ENCODE results near the gene PRKCE. TPM values are rescaled to one million over a fixed set of nuclear protein-coding genes. Genes with fewer than 3 reads are reported as not detected.

Gene PRKCE
- polyA plus RNA-seq, 3 donors = 1.3 to 7.7 (median 2.3) TPM

GRCh38 chr2:45994060-45994459, 342.6 kb downstream of the PRKCE start:
- no peaks in the 10 kb centered on the region for H3K79me2 ChIP-seq (ENCODE audit: insufficient read depth, low read length)
- no CpG with 5 or more reads among the region's 3 CpGs for WGBS (ENCODE audit: insufficient coverage)
- no peaks in the 10 kb centered on the region for H3K27me3 Mint-ChIP-seq (ENCODE audit: low read depth in 3 of 3)
- H2AFZ ChIP-seq (ENCODE audit: insufficient read depth, low read depth, low read length, poor library complexity, severe bottlenecking) = no peak overlapping the region
- peaks cover 14% of the 10 kb centered on the region for H3K4me1 Mint-ChIP-seq
- H3K4me3 ChIP-seq (replicated peaks in 1 of 3; ENCODE audit: low read depth in 2 of 3, low read length in 3 of 3) = no peak overlapping the region
- no peak overlapping the region for H3K27ac ChIP-seq (ENCODE audit: low read depth in 1 of 2, low read length in 2 of 2)
- intact Hi-C loops (cut with micrococcal nuclease) = loop anchor here (2.0 to 10.0 kb wide), 3 partner anchors 467 to 661 kb away; no protein-coding TSS in a partner anchor
- no peaks in the 10 kb centered on the region for H4K20me1 ChIP-seq (ENCODE audit: insufficient read depth, low read length)
- no peak overlapping the region for H3K9ac ChIP-seq (ENCODE audit: insufficient read depth, low read length, poor library complexity, severe bottlenecking)
- no peak for TF ChIP-seq CTCF (IDR thresholded peaks at IDR 0.05)
- peaks cover 3 to 9% of the 10 kb centered on the region in 2 donors for H3K36me3 ChIP-seq (replicated peaks in 1 of 2; ENCODE audit: control insufficient read depth in 1 of 2, insufficient read depth in 2 of 2, low read length in 2 of 2)
- H3K4me2 ChIP-seq (replicated peaks; ENCODE audit: extremely low read depth, low read length, poor library complexity, severe bottlenecking) = no peak overlapping the region
- no peak overlapping the region for H3K27ac Mint-ChIP-seq
- no peaks in the 10 kb centered on the region for H3K9me3 Mint-ChIP-seq
- H3K9me3 ChIP-seq (replicated peaks in 1 of 2; ENCODE audit: control insufficient read depth in 1 of 2, insufficient read depth in 1 of 2, low read length in 2 of 2) = no peaks in the 10 kb centered on the region
- DNase-seq = no peak
- peaks cover 0 to 7% of the 10 kb centered on the region in 2 donors for H3K4me1 ChIP-seq (ENCODE audit: control insufficient read depth in 1 of 2, insufficient read depth in 2 of 2, low read length in 2 of 2)
- no peaks in the 10 kb centered on the region for H3K27me3 ChIP-seq (ENCODE audit: control insufficient read depth in 2 of 2, insufficient read depth in 2 of 2, low read length in 2 of 2)
- peaks cover 11% of the 10 kb centered on the region in 2 donors for H3K36me3 Mint-ChIP-seq
- no peak overlapping the region for H3K4me3 Mint-ChIP-seq

GRCh38 chr2:46000660-46001059, 349.2 kb downstream of the PRKCE start:
- Histone ChIP-seq H3K9ac (ENCODE audit: insufficient read depth, low read length, poor library complexity, severe bottlenecking) (no peak overlapping the region), H3K36me3 (replicated peaks in 1 of 2; ENCODE audit: control insufficient read depth in 1 of 2, insufficient read depth in 2 of 2, low read length in 2 of 2) (peaks cover 18 to 40% of the 10 kb centered on the region in 2 donors)
- 87% methylated on average over 4 of the region's 5 CpGs for WGBS (ENCODE audit: insufficient coverage)

More at GRCh38 chr2:46000660-46001059, 349.2 kb downstream of the PRKCE start:
- no peaks in the 10 kb centered on the region for H4K20me1 ChIP-seq (ENCODE audit: insufficient read depth, low read length)
- no peak for TF ChIP-seq CTCF (IDR thresholded peaks at IDR 0.05)
- Mint-ChIP-seq H3K36me3 (peaks cover 34 to 46% of the 10 kb centered on the region in 2 donors), H3K9me3 (no peaks in the 10 kb centered on the region), H3K27ac (no peak overlapping the region), H3K4me3 (no peak overlapping the region), H3K4me1 (no peaks in the 10 kb centered on the region), H3K27me3 (ENCODE audit: low read depth in 3 of 3) (no peaks in the 10 kb centered on the region)
- H3K79me2 ChIP-seq (ENCODE audit: insufficient read depth, low read length) = no peaks in the 10 kb centered on the region
- no peaks in the 10 kb centered on the region for H3K4me1 ChIP-seq (ENCODE audit: control insufficient read depth in 1 of 2, insufficient read depth in 2 of 2, low read length in 2 of 2)
- H3K4me3 ChIP-seq (replicated peaks in 1 of 3; ENCODE audit: low read depth in 2 of 3, low read length in 3 of 3) = no peak overlapping the region
- H3K4me2 ChIP-seq (replicated peaks; ENCODE audit: extremely low read depth, low read length, poor library complexity, severe bottlenecking) = no peak overlapping the region
- no peak overlapping the region for H2AFZ ChIP-seq (ENCODE audit: insufficient read depth, low read depth, low read length, poor library complexity, severe bottlenecking)
- H3K9me3 ChIP-seq (replicated peaks in 1 of 2; ENCODE audit: control insufficient read depth in 1 of 2, insufficient read depth in 1 of 2, low read length in 2 of 2) = no peaks in the 10 kb centered on the region
- no peak for DNase-seq
- no peak overlapping the region for H3K27ac ChIP-seq (ENCODE audit: low read depth in 1 of 2, low read length in 2 of 2)
- intact Hi-C loops (cut with micrococcal nuclease) = loop anchor here in 1 of 2 donors (10.0 kb wide), 1 partner anchor 364 kb away; no protein-coding TSS in a partner anchor
- H3K27me3 ChIP-seq (ENCODE audit: control insufficient read depth in 2 of 2, insufficient read depth in 2 of 2, low read length in 2 of 2) = no peaks in the 10 kb centered on the region
